Stimulated activated CD8-positive, alpha-beta memory T cell treated with anti-CD3 and anti-CD28 coated beads, Interleukin-12 subunit alpha, Interleukin-12 subunit beta, amount 100 ng/mL, for 1 hour (primary cell): ENCODE data around the gene CCDC85B.
"Not testable (repeated sequence)": the region's sequence is repeated elsewhere in the genome, so short reads cannot be mapped to it uniquely, and the experiment has no call there.

Experiments used
- DNase-seq: peaks from one replicate; pipeline ENCODE4 v3.0.0-alpha.2; 2020; ENCODE audit warnings: low read depth

Gene CCDC85B

DNA sequence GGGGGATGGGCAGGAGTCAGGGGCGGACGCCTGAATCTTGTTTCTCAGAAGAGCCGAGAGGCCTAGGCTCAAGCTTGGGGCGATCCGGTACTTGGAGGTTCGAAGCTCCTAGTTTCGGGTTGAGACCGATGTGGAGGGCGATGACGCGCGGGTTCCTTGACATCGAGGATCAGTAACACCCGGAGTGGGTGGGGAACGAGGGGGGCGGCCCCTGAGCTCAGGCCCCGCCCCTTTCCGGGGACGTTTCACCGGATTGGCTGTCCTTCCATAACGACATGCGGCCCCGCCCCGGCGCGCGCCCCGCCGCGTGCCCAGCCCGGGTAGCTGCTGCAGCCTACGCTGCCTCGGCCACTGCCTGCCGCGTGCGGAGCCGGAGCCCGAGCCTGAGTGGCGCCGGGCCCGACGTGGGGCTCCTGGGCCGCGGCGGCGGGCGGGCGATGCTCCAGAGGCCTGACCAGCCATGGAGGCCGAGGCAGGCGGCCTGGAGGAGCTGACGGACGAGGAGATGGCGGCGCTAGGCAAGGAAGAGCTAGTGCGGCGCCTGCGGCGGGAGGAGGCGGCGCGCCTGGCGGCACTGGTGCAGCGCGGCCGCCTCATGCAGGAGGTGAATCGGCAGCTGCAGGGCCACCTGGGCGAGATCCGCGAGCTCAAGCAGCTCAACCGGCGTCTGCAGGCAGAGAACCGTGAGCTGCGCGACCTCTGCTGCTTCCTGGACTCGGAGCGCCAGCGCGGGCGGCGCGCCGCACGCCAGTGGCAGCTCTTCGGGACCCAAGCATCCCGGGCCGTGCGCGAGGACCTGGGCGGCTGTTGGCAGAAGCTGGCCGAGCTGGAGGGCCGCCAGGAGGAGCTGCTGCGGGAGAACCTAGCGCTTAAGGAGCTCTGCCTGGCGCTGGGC, at the start of gene CCDC85B:
Gene CCDC85B (plus strand): TSS at position 350 of the 895 bp plus-strand sequence. CDS start 111 bp downstream, at position 461.
- DNase-seq, result peak; percentile 98

DNA sequence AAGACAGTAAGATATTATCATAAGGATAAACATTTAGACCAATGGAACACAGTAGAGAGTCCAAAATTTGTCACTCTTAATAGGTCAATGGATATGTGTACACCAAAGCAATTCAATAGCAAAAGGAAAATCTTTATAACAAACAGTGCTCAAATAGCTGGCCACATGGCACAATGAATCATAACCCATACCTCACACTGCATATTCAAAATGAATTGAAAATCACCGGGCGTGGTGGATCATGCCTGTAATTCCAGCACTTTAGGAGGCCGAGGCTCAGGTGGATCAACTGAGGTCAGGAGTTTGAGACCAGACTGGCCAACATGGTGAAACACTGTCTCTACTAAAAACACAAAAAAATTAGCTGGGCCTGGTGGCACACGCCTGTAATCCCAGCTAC, 48.3 kb upstream of the CCDC85B start:
- no peak for DNase-seq

DNA sequence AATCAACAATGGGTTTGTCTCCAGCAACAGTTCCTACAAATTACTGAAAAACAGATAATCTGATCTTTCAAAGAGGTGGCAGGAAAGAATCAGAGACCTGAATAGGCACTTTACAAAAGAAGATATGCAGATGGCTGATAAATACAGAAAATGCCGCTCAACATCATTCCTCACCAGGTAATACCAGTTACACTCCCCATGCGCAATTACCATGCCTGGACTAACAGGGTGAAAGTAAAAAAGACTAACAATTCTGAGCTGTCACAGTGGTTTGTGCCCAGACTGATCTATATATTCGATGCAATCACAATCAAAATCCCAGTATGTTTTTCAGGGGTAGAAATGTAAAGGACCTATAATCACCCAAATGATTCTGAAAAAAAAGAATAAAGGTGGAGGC, 46.7 kb upstream of the CCDC85B start:
- no peak for DNase-seq

DNA sequence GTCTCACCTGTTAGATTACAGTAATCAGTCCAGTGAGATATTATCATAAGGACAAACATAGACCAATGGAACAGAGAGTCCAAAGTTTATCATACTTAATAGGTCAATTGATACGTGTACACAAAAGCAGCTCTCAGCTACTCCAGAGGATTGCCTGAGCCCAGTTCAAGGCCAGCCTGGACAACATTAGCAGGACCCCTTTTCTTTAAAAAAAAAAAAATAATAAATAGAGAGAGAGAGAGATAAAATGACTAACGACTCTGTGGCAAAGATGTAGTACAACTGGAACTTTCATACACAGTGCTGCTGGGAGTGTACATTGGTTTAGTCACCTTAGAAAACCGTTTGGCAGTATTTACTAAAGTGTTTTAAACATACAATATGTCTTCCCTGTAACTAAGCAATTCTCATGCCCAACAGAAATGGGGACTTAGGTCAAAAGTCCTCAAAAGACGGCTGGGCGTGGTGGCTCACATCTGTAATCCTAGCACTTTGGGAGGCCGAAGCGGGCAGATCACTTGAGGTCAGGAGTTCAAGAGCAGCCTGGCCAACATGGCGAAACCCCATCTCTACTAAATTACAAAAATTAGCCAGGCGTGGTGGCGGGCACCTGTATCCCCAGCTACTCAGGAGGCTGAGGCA, 46.1 kb upstream of the CCDC85B start:
- no peak for DNase-seq

DNA sequence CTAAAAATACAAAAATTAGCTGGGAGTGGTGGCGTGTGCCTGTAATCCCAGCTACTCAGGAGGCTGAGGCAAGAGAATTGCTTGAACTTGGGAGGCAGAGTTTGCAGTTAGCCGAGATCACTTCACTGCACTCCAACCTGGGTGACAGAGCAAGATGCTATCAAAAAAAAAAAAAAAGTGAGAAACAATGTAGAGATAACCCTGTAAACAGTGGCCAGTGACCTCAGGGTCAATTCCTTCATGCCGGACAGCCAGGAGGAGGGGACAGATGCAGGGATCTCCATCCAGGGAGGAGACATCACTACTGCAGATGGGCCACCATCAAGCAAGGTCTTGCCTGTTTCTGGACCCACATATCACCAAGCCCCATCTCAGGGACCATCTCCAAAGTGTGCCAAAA, 42.7 kb upstream of the CCDC85B start:
- no peak for DNase-seq

DNA sequence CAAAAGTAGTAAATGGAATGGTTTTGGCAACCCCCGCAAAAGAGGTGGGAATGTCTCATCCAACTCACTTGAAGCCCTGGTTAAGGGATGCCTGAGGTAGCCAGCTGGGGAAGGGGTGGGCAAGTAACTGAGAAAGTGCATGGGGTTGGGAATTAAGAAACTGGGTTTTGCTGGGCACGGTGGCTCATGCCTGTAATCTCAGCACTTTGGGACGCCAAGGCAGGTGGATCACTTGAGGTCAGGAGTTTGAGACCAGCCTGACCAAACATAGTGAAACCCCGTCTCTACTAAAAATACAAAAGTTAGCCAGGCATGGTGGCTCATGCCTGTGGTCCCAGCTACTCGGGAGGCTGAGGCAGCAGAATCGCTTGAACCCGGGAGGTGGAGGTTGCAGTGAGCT, 41.8 kb upstream of the CCDC85B start:
- DNase-seq, result not testable (repeated sequence)

DNA sequence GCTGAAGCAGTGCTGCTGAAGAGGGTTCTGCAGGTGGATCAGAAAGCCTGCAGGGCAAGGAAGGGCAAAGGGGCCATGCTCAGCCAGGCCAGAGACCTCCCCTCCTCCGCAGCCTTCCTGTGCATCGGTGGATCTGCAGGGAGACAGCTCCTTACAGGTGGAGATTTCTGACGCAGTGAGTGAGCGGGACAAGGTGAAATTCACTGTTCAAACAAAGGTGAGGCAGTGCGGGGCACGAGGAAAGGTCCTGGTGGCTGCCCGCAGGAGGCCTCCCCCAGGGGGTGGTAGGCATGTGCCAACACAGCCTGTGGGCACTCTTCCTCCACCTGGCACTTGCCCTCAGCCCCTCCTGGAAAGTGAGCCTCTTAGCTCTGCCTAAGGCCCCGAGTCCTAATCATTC, 41.1 kb upstream of the CCDC85B start:
- DNase-seq, result no peak

DNA sequence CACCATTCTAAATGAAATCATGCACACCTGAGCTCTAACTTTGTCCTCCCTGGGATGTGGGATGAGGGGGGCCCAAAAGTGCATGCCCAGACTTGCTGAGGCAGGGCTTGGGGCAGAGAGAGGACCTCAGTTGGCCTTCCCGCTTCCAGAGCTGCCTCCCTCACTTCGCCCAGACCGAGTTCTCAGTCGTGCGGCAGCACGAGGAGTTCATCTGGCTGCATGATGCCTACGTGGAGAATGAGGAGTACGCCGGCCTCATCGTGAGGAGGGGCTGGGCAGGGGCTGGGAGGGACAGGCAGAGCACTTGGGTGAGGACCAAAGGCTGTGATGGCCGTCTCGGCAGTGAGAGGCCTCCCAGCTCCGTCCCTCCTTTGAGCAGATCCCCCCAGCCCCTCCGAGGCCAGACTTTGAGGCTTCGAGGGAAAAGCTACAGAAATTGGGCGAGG, 40.7 kb upstream of the CCDC85B start:
- DNase-seq, result no peak

DNA sequence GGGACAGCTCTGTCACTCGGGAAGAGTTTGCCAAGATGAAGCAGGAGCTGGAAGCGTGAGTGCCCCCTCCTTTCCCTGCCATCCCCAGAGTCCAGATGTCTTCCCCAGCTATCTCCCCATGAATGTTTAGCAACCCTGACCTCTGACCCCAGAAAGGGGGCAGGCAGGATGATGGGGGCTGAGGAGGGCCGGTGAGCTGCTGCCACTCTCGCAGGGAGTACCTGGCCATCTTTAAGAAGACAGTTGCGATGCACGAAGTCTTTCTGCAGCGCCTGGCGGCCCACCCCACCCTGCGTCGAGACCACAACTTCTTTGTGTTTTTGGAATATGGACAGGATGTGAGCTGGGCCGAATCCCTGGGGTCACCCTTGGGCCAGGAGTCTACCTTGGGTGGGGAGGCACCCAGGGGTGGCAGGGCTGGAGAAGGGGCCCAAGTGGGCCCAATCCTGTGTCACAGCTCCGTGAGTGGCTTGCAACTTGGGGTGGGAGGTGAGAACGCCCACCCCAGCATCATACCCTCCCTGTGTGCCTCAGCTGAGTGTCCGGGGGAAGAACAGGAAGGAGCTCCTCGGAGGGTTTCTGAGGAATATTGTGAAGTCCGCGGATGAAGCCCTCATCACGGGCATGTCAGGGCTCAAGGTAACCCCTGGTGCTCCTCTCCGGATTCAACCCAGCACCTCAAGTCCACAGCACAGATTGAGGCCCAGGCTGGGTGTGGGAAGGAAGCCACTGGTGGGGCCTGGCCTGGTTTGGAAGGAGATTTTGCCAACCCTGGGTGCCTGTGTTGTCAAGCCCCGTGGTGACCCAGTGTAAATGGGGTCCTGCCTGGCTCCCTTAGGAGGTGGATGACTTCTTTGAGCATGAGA, 40.0 kb upstream of the CCDC85B start:
- no peak for DNase-seq

DNA sequence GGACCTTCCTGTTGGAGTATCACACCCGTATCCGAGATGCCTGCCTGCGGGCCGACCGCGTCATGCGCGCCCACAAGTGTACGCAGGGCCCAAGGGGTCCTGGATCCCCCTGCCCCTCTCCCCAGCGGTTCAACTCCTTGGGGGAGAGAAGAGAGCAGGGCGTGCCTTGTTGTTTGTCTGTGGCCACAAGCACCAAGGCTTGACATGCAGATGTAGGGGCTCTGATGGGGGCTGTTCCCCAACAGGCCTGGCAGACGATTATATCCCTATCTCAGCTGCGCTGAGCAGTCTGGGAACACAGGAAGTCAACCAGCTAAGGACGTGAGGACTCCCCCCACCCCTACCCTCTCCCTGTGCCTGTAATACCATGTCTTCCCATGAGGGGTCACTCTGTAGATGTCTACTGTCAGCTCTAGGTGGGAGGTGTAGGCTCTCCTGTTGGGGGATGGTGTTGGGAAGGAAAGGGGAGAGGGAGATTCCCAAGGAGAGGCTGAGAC, 39.3 kb upstream of the CCDC85B start:
- DNase-seq, result no peak

DNA sequence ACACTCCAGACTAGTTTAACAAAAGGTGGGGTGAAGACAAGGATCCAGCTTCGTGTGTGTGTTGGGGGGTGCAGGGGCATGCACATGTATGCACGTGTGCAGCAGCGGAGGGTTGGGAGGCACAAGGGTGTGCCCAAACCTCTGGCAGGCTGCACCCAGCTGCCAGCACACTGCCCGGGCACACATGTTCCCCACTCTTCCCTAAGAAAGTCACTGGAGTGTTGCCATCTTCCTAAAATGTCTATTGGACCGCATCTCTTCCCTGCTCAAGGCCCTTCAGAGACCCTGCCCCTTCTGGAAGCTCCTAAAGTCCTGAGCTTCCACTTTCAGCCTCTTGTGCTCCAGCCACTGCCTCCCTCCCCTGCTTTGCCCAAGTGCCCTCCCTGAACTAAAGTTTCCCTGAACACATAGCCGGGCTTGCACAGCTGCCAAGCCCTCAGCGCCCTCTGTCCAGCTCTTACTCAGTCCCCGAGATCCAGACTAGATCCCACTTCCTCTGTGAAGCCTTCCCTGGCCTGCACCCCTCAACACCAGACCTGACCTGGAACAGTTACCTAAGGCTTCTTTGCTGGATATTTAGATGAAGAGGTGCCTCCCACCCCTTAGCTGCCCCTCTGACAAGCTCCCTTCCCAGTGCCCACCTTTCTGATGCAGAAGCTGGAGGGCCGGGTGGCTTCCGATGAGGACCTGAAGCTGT, 38.5 kb upstream of the CCDC85B start:
- DNase-seq, result no peak

DNA sequence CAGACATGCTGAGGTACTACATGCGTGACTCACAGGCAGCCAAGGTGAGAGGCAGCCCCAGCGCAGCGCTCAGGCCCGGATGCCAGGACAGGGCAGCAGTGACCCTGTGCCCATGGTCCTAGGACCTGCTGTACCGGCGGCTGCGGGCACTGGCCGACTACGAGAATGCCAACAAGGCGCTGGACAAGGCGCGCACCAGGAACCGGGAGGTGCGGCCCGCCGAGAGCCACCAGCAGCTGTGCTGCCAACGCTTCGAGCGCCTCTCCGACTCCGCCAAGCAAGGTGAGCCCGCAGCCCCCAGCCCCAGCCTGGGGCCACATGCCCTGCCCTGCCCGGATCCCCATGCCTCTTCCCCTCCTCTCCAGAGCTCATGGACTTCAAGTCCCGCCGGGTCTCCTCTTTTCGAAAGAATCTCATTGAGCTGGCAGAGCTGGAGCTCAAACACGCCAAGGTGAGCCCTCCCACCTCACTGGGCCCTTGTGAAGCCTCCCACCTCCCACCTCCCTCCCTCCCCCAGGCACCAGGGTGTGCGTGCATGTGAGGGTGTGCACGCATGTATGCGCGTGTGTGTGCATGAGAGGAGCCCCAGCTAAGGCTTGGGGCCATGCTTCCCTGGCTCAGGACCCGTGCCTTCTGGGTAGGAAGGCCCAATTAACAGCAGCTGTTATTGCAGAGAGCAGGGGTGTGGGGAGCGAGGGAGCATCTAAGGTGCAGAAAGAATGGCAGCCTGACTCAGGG, 37.8 kb upstream of the CCDC85B start:
- no peak for DNase-seq

DNA sequence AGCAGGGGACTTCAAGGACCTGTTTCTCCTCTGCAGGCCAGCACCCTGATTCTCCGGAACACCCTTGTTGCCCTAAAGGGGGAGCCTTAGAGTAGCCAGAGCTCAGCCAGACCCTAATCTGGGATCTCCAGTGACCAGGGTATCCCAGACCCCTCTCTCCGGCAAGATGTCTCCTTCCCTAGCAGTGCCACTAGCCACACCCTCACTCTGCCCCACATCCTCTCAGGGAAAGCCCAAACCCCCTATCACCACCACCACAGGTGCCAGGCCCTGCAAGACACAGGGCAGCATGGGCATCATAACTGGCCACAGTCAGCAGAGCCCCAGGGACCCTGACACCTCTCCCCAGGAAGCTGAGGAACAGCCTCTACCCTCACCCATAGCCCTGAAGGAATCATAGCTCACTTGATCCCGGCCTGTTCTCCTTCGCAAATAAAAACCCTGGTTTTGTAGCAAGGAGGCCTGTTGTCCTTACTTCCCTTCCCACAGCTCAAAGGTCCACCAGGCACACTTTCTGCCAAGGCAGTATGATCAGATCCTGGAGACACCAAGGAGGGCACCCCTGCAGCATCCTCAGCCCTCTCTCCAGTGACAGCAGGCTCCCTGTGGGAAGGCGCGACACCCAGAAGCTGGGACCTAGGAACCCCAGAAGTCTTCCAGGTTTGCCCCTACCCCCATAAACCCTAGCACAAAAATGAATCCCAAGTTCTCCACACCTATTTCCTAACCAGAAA, 37.1 kb upstream of the CCDC85B start:
- no peak for DNase-seq

DNA sequence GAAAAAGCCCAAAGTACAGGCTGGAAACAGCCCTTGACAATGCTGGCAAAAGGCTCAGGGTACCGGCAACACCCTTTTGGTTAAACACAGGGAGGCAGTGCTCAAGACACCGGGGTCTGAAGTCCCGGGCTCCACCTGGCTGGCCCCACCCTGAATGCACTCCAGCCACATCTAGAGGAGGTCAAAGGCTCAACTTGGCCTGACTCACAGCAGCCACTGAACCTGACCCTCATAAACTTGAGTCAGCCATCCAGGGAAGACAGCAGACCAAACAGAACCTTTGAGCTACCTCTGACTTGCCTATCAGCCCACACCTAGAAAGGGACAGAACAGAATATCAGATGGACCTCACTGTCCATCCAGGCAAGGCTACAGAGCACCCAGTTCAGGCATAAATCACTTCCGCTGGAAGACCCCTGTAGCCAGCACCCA, 36.3 kb upstream of the CCDC85B start:
- no peak for DNase-seq

DNA sequence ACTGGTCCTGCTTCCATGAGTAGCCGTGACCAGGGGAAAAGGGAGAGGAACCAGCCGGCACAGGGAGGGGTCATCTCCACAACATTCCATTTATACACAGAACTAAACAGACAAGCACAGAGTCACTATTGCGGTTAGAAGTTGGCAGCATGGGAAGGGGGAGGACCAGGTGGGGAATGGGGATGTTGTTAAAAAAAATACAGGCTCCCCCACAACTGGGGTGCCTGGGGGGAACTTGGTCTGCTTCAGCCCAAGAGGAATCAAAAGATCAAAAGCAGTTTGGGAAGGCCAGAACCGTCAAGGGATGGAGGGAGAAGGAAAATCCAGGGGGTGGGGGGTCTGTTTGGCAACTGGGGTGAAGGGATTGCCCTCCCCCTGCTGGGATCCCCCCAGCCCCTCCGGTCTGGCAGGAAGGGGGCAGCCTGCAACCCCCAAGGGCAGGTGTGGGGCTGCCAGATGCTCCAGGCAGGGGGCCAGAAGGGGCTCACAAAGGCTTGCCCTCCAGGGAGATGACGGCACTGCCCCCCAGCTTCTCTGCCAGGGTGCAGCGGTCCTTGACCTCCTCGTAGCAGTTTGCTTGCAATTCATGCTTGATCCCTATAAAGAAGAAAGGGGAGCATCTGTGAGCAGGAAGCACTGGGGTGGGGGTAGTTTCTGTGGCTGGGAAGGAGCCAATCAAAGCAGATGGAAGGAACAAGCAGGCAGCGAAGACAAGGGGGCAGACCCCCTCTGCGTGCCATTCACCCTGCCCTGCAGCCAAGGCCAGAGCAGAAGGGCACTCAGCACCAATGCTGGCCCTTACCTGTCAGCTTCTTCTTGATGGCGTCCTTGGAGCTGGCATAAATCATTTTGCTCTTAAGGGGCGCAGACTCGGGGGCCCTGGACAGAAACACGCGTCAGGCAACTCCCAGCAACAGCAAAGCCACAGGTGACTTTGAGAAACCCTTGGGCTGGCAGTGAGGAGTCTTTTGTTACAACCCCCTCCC, 35.3 kb upstream of the CCDC85B start:
- DNase-seq, result no peak

DNA sequence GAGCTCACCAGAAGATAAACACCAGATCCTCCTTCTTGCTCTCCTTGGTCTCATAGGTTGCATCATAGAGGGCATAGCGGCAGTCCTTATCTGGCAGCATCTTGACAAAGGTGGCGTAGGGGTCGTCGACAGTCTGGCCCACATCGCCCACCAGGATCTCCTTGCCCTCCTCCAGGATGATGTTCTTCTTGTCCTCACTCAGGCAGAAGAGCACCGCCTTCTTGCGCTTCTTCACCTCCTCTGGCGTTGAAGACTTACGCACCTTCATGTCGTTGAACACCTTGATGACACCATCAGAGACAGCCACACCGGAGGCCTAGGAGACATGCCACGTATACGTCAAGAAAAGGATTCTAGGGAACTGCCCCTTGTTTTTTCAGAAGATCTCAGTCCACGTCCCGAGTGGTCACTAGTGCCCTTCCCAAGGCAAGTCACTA, 34.5 kb upstream of the CCDC85B start:
- no peak for DNase-seq

DNA sequence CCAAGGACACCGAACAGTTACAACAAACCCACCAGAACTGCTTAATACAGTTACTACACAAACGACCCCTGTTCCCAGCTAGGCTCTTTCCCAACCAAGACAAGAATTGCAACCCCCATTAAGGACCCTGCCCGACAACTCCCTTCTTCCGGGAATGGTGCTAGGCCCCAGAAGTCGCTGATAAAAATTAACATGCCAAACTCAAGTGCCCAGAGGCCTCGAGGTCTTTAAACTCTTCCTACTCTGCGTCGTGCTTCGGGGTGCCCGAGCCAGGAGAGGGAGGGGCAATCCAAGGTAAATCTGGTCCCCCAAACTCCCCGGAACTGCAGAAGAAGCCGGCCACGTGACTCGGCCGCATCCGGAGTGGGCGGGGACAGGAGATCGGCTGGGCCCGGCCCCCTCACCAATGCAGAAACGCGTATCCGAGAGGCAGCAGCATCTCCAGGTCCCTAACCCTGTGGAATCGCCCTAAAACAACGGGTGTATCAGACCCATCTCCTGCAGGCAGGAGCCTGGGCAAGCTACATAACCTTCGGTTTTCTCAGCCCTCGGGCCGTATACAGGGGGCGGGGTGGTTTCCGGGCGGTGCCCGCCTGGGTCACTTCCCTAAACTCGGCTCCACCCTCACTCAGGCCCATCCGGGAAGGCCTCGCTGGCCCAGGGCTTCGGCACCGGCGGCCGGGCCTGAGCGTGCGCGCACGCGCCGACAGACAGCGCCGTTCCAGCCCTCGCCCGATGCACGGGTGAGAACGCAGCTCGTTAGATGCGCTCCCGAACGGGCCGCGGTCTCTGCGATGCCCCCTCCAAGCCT, 33.6 kb upstream of the CCDC85B start:
- DNase-seq, result peak; percentile 68

DNA sequence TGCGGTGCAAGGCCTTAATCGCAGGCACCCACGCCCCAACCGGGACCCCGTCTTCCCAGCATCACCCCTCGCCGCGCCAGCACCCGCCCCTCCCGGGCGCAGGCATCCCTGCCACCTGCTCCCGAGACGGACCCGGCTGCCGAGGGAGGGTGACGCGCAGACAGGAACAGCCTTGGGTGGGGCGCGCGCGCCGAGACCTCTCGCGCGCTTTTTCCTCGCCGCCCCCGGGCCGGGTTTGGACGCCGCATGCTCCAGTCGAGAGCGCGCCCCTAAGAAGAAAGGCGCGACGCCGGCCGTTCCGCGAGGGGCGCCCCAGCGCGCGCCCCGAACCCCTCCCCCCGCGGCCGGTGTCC, 33.0 kb upstream of the CCDC85B start:
- no peak for DNase-seq
